HepG2 (cell line): ENCODE results near the gene ENPP1.

ENCODE experiments used
- FOXM1 ChIP-seq: sonication (generic); formaldehyde crosslinking; IDR thresholded peaks from 2 replicates; pipeline ENCODE4 v1.5.0; 2020; ENCODE audit warnings: missing genetic modification reagents
- HMGXB4 ChIP-seq, 2 experiments: sonication (generic) in 1 of 2; formaldehyde crosslinking in 1 of 2; IDR thresholded peaks; 2 replicates each; pipeline versions ENCODE4 v1.4.0 to v1.6.1; 2018 to 2020; ENCODE audit warnings: missing genetic modification reagents in 2 of 2, borderline replicate concordance in 1 of 2, low read depth in 1 of 2, mild to moderate bottlenecking in 1 of 2, missing biosample characterization in 1 of 2
- REXO4 ChIP-seq: sonication (generic); formaldehyde crosslinking; IDR thresholded peaks from 2 replicates; pipeline ENCODE4 v1.8.0; 2022; ENCODE audit warnings: missing genetic modification reagents, mild to moderate bottlenecking, borderline replicate concordance
- THAP11 ChIP-seq: IDR thresholded peaks from 2 replicates; pipeline ENCODE4 v1.6.1; 2016; ENCODE audit warnings: missing biosample characterization, missing genetic modification reagents
- ZNF713 ChIP-seq: sonication (generic); formaldehyde crosslinking; IDR thresholded peaks from 2 replicates; pipeline ENCODE4 v1.4.0; 2020; ENCODE audit warnings: mild to moderate bottlenecking, missing genetic modification reagents
- ZNF891 ChIP-seq: sonication (generic); formaldehyde crosslinking; IDR thresholded peaks from 2 replicates; pipeline ENCODE4 v1.5.0; 2020; ENCODE audit warnings: mild to moderate bottlenecking, missing genetic modification reagents

- no peak for TF ChIP-seq REXO4 (CRISPR knock-in tag)
- TF ChIP-seq HMGXB4 (CRISPR knock-in tag; IDR thresholded peaks at IDR 0.05; ENCODE audit: borderline replicate concordance in 1 of 2, low read depth in 1 of 2) = no peak
- TF ChIP-seq THAP11 (CRISPR knock-in tag) = no peak
- no peak for TF ChIP-seq ZNF891
- no peak for TF ChIP-seq FOXM1 (CRISPR knock-in tag)
- TF ChIP-seq ZNF713 (CRISPR knock-in tag) = no peak
Observed at GRCh38 chr6:131773284-131773950, 34.4 kb upstream of the ENPP1 start.
